Stomach (tissue), 4 donors: ENCODE measurements around the gene AGAP1.

ENCODE experiments used
- CTCF ChIP-seq, 7 experiments: fragments of 450-650 bp in 4 of 7; fragments of 200-600 bp in 3 of 7; sonication (generic) in 3 of 7; IDR thresholded peaks; one replicate each; pipeline ENCODE4 v1.5.1; 2016 to 2019; ENCODE audit warnings: antibody characterized with exemption in 7 of 7, control low read depth in 2 of 7, mild to moderate bottlenecking in 1 of 7
- POLR2AphosphoS5 ChIP-seq, 3 donors: sonication (generic); formaldehyde crosslinking; IDR thresholded peaks; one replicate each; pipeline ENCODE4 v1.6.1; 2016; ENCODE audit warnings: antibody characterized with exemption in 3 of 3

DNA sequence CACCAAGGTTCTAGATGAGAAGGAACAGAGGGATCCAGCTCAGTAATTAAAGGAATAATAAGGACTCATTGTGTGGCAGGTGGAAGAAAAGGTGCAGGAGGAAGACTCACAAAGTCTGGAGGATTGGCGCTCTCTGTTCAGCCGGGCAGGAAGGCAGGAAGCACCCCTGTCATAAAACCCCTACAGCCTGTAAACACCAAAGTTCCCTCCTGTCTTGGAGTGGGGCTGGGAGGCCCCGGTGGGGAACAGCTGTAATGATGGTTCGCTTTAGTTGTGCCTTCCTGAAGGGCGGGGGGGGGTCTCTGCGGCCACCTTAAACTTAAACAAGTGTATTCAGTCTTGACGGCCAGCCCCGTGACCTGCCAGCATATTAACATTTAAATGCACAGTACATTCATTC, 590.1 kb downstream of the AGAP1 start:
- TF ChIP-seq CTCF (IDR thresholded peaks at IDR 0.05) (no peak), POLR2AphosphoS5 (IDR thresholded peaks at IDR 0.05) (no peak)
